ENCODE measurements around the gene AKIP1. TPM values are rescaled to one million over a fixed set of nuclear protein-coding genes. Genes with fewer than 3 reads are reported as not detected.

Gene AKIP1
- total RNA-seq, 1 experiment from 2014 or later, result 64.6 TPM

DNA sequence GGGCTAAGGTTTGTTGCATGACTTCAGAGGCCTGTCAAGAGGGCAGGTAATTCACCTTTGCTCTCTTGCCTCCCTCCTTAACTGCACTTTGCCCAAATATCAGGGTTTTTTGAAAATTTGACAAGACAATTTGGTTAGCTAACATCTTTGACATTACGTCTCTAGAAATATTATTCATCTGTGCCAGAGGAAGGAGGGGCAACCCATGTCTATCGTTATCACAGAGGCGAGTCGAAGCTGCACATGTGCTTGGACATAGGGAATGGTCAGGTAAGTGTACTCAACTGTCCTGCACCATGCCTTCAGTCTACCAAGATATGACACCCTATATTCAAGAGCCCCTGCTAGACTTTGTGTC is 3.7 kb downstream of the AKIP1 start:
- BruUV-seq (replicated peaks), result no TSS peak
- no peaks in the 10 kb centered on the region for H3K27me3 Mint-ChIP-seq (ENCODE audit: insufficient read depth, unreplicated experiment)
- CTCF ChIA-PET, result interaction anchor here (0.6 to 9.0 kb wide), 23 partner anchors 9 to 719 kb away, joined by 3 to 155 read pairs (median 5); no protein-coding TSS in a partner anchor
- H3K4me1 Mint-ChIP-seq (ENCODE audit: insufficient read depth, unreplicated experiment), result peaks cover 24% of the 10 kb centered on the region
- DNase-seq (ENCODE audit: unreplicated experiment), result no peak
- peak overlapping the region; percentile 33 for H3K4me3 Mint-ChIP-seq (ENCODE audit: unreplicated experiment)
- POLR2A ChIA-PET, result interaction anchor here (0.5 to 2.1 kb wide), 4 partner anchors 15 to 48 kb away, joined by 3 to 12 read pairs (median 4); no protein-coding TSS in a partner anchor
- intact Hi-C loops (cut with micrococcal nuclease), result loop anchor here (1.0 to 5.0 kb wide), 3 partner anchors 45 to 232 kb away; partner anchors contain the start of genes RPL27A and TRIM66
- H3K9me3 Mint-ChIP-seq (ENCODE audit: unreplicated experiment), result no peaks in the 10 kb centered on the region
- TF ChIP-seq, protein P1, sequence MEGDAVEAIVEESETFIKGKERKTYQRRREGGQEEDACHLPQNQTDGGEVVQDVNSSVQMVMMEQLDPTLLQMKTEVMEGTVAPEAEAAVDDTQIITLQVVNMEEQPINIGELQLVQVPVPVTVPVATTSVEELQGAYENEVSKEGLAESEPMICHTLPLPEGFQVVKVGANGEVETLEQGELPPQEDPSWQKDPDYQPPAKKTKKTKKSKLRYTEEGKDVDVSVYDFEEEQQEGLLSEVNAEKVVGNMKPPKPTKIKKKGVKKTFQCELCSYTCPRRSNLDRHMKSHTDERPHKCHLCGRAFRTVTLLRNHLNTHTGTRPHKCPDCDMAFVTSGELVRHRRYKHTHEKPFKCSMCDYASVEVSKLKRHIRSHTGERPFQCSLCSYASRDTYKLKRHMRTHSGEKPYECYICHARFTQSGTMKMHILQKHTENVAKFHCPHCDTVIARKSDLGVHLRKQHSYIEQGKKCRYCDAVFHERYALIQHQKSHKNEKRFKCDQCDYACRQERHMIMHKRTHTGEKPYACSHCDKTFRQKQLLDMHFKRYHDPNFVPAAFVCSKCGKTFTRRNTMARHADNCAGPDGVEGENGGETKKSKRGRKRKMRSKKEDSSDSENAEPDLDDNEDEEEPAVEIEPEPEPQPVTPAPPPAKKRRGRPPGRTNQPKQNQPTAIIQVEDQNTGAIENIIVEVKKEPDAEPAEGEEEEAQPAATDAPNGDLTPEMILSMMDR (IDR thresholded peaks at IDR 0.05; ENCODE audit: unreplicated experiment), result no peak
- peaks cover 52% of the 10 kb centered on the region for H3K36me3 Mint-ChIP-seq (ENCODE audit: insufficient read depth, unreplicated experiment)
- peak overlapping the region; percentile 69 for H3K27ac Mint-ChIP-seq (ENCODE audit: low read depth, unreplicated experiment)

DNA sequence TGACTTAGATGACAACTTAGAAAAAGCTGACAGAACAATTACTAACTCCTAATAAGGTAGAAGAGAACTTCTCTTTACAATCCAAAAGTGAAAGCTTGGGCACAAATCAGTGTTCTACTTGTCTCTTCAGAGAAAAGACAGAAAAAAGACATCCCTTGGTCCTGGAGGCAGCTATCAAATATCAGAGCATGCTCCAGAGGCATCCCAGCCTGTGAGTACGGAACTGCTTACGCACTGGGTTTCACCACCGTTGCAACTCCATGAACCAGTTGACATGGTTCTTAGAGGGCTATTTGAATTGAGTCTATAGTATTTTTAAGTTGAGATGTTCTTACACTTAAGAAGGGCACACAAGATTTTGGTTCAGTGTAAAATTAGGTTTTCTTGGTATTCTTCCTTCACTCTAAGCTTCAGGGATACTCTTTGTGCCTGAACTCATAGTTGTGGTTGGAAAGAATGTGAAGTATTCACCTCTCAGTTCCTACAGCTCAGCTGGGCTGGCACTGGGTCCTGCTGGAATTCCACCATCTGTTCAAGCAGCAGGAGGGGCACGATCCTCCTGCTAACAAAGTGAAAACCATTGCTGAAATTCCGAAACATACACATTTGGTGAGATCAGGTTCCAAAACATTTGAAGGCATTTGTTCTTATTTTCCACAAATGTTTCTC is 6.3 kb downstream of the AKIP1 start:
- ChIA-PET CTCF (interaction anchor here (1.6 to 9.0 kb wide), 2 partner anchors 41 to 46 kb away, joined by 4 to 155 read pairs; no protein-coding TSS in a partner anchor), POLR2A (interaction anchor here (0.6 to 1.8 kb wide), 4 partner anchors 43 to 271 kb away, joined by 3 to 12 read pairs (median 4); partner anchors contain the start of gene TMEM9B)
- no peaks in the 10 kb centered on the region for H3K9me3 Mint-ChIP-seq (ENCODE audit: unreplicated experiment)
- BruUV-seq (replicated peaks), result no TSS peak
- TF ChIP-seq, protein P1 (IDR thresholded peaks at IDR 0.05; ENCODE audit: unreplicated experiment), result no peak
- peak; percentile 64 for DNase-seq (ENCODE audit: unreplicated experiment)
- H3K4me1 Mint-ChIP-seq (ENCODE audit: insufficient read depth, unreplicated experiment), result peaks cover 24% of the 10 kb centered on the region
- intact Hi-C loops (cut with micrococcal nuclease), result loop anchor here (2.0 kb wide), 1 partner anchor 220 kb away; no protein-coding TSS in a partner anchor
- peak overlapping the region; percentile 72 for H3K27ac Mint-ChIP-seq (ENCODE audit: low read depth, unreplicated experiment)
- H3K36me3 Mint-ChIP-seq (ENCODE audit: insufficient read depth, unreplicated experiment), result peaks cover 63% of the 10 kb centered on the region
- no peaks in the 10 kb centered on the region for H3K27me3 Mint-ChIP-seq (ENCODE audit: insufficient read depth, unreplicated experiment)
- H3K4me3 Mint-ChIP-seq (ENCODE audit: unreplicated experiment), result peak overlapping the region; percentile 49

DNA sequence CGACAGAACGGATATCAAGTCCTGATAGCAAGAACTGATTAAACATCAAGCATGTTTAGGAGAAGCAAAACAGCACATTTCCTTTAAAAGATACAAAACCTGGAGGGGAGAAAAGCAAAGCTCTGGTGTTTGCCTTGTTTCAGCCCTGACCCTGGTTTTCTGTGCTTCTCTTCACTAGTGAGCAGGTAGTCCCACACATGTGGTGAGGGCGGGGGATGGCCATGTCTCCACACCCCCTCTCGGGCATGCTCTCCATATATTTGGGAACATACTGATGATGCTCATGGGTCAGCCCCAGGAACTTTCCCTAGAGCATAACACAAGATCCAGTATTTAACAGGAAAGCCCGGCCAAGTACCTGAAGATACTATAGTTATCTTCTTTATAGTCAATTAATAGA is 11.7 kb downstream of the AKIP1 start:
- POLR2A ChIA-PET, result interaction anchor here (1.7 to 2.0 kb wide), 2 partner anchors 11 to 89 kb away, joined by 5 to 15 read pairs; partner anchors contain the start of gene AKIP1
- TF ChIP-seq, protein P1 (IDR thresholded peaks at IDR 0.05; ENCODE audit: unreplicated experiment), result no peak
- intact Hi-C loops (cut with micrococcal nuclease), result no loop called here
- H3K4me3 Mint-ChIP-seq (ENCODE audit: unreplicated experiment), result no peak overlapping the region
- DNase-seq (ENCODE audit: unreplicated experiment), result no peak
- BruUV-seq (replicated peaks), result no TSS peak
- H3K4me1 Mint-ChIP-seq (ENCODE audit: insufficient read depth, unreplicated experiment), result peaks cover 8% of the 10 kb centered on the region
- no peak overlapping the region for H3K27ac Mint-ChIP-seq (ENCODE audit: low read depth, unreplicated experiment)
- H3K27me3 Mint-ChIP-seq (ENCODE audit: insufficient read depth, unreplicated experiment), result no peaks in the 10 kb centered on the region
- H3K9me3 Mint-ChIP-seq (ENCODE audit: unreplicated experiment), result no peaks in the 10 kb centered on the region
- H3K36me3 Mint-ChIP-seq (ENCODE audit: insufficient read depth, unreplicated experiment), result peaks cover 39% of the 10 kb centered on the region
- CTCF ChIA-PET, result interaction anchor here (1.1 to 2.6 kb wide), 4 partner anchors 8 to 37 kb away, joined by 3 to 14 read pairs (median 8); no protein-coding TSS in a partner anchor

DNA sequence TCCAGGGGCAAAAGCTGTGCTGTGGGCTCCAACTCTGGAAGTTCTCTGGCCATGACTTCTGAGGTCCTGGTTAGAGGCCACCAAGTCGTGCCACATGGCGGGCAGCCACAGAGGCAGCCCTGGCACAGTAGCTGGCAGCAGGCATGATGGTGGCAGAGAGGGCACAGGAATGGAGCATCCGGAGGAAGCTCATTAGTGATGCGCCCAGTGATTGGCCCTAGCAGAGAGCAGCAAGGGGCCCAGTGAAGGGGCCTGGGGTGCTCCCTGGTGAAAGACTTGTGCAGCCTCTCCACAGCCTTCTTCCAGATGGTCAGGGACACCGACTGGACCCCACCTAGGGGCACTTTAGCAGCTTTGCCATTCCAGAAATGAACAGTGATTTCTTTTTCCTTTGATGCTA is 14.7 kb downstream of the AKIP1 start:
- Mint-ChIP-seq H3K27ac (ENCODE audit: low read depth, unreplicated experiment) (peak overlapping the region; percentile 31), H3K27me3 (ENCODE audit: insufficient read depth, unreplicated experiment) (no peaks in the 10 kb centered on the region), H3K36me3 (ENCODE audit: insufficient read depth, unreplicated experiment) (peaks cover 24% of the 10 kb centered on the region), H3K9me3 (ENCODE audit: unreplicated experiment) (no peaks in the 10 kb centered on the region), H3K4me1 (ENCODE audit: insufficient read depth, unreplicated experiment) (peaks cover 4% of the 10 kb centered on the region), H3K4me3 (ENCODE audit: unreplicated experiment) (no peak overlapping the region)
- ChIA-PET POLR2A (interaction anchor here (1.7 kb wide), 1 partner anchor 39 kb away, joined by 5 read pairs; the partner anchor contains the start of gene TMEM9B), CTCF (interaction anchor here (1.0 to 2.1 kb wide), 3 partner anchors 11 to 212 kb away, joined by 6 to 8 read pairs (median 7); no protein-coding TSS in a partner anchor)
- intact Hi-C loops (cut with micrococcal nuclease), result no loop called here
- no TSS peak for BruUV-seq (replicated peaks)
- DNase-seq (ENCODE audit: unreplicated experiment), result no peak
- TF ChIP-seq, protein P1 (IDR thresholded peaks at IDR 0.05; ENCODE audit: unreplicated experiment), result no peak
